GM18868 (cell line): ENCODE results near the gene GOSR2.
"Not testable (repeated sequence)": the region's sequence is repeated elsewhere in the genome, so short reads cannot be mapped to it uniquely, and the experiment has no call there.

ENCODE experiments used
- ATAC-seq: cut with Tn5 transposase; IDR thresholded peaks from one replicate; pipeline ENCODE4 v1.9.1; 2021; ENCODE audit warnings: mild to moderate bottlenecking, moderate library complexity; ENCODE audit not compliant: unreplicated experiment

Gene GOSR2

GRCh38 chr17:46928467-46929261 is 5.7 kb downstream of the GOSR2 start:
- no peak for ATAC-seq

- no peak for ATAC-seq
These were observed 6.5 kb downstream of the GOSR2 start for GRCh38 chr17:46929413-46929812.

GRCh38 chr17:46930051-46930450 is 7.1 kb downstream of the GOSR2 start:
- no peak for ATAC-seq

- ATAC-seq, result no peak
These were observed 8.6 kb downstream of the GOSR2 start for GRCh38 chr17:46931596-46931995.

GRCh38 chr17:46935658-46936266 is 12.8 kb downstream of the GOSR2 start:
- no peak for ATAC-seq

GRCh38 chr17:46940692-46941404 is 17.9 kb downstream of the GOSR2 start:
- ATAC-seq, result peak; percentile 69

- no peak for ATAC-seq
These were observed 19.7 kb downstream of the GOSR2 start for GRCh38 chr17:46942441-46943217.

GRCh38 chr17:46943218-46943500 is 20.2 kb downstream of the GOSR2 start:
- no peak for ATAC-seq

GRCh38 chr17:46943501-46944393 is 20.8 kb downstream of the GOSR2 start:
- ATAC-seq, result no peak

GRCh38 chr17:46944931-46945330 is 22.0 kb downstream of the GOSR2 start:
- no peak for ATAC-seq

- ATAC-seq, result no peak
These were observed 24.3 kb downstream of the GOSR2 start for GRCh38 chr17:46947216-46947615.

- ATAC-seq, result no peak
These were observed 25.6 kb downstream of the GOSR2 start for GRCh38 chr17:46948544-46948943.

- no peak for ATAC-seq
These were observed 26.6 kb downstream of the GOSR2 start for GRCh38 chr17:46949291-46950174.

- ATAC-seq, result no peak
These were observed 27.5 kb downstream of the GOSR2 start for GRCh38 chr17:46950342-46950996.

GRCh38 chr17:46950997-46951621 is 28.1 kb downstream of the GOSR2 start:
- ATAC-seq, result no peak

GRCh38 chr17:46951706-46952105 is 28.7 kb downstream of the GOSR2 start:
- ATAC-seq, result no peak

GRCh38 chr17:46952115-46952514 is 29.2 kb downstream of the GOSR2 start:
- no peak for ATAC-seq

- not testable (repeated sequence) for ATAC-seq
These were observed 30.2 kb downstream of the GOSR2 start for GRCh38 chr17:46953191-46953590.
